ENCODE data around the gene PSG1. TPM values are rescaled to one million over a fixed set of nuclear protein-coding genes. Genes with fewer than 3 reads are reported as not detected.
"Not testable (repeated sequence)": the region's sequence is repeated elsewhere in the genome, so short reads cannot be mapped to it uniquely, and the experiment has no call there.

PSG1 gene
- total RNA-seq, 1 experiment from 2014 or later: not detected

- POLR2A ChIA-PET, H3K36me3 Mint-ChIP-seq, H3K27ac Mint-ChIP-seq, H3K4me1 Mint-ChIP-seq, ATAC-seq, CTCF ChIA-PET, H3K4me3 Mint-ChIP-seq: not testable (repeated sequence)
- Mint-ChIP-seq H3K27me3 (ENCODE audit: low read depth) (peaks cover 12% of the 10 kb centered on the region), H3K9me3 (peaks cover 10% of the 10 kb centered on the region)
- TF ChIP-seq CTCF (IDR thresholded peaks at IDR 0.05): peak; percentile 41; the same call in 1 of the 2 replicates
- peak; percentile 36 for DNase-seq (ENCODE audit: low spot score)
These were observed 1.8 kb upstream of the PSG1 start for GRCh38 chr19:42881279-42881678.

- H3K36me3 Mint-ChIP-seq; ATAC-seq; H3K4me3 Mint-ChIP-seq; POLR2A ChIA-PET; H3K27ac Mint-ChIP-seq; H3K9me3 Mint-ChIP-seq; H3K27me3 Mint-ChIP-seq (ENCODE audit: low read depth); CTCF ChIA-PET; H3K4me1 Mint-ChIP-seq; DNase-seq (ENCODE audit: low spot score): not testable (repeated sequence)
These were observed 1.1 kb upstream of the PSG1 start for GRCh38 chr19:42880621-42881020.

GRCh38 chr19:42876596-42876995 lies 2.9 kb downstream of the PSG1 start:
- ATAC-seq; H3K4me3 Mint-ChIP-seq; H3K36me3 Mint-ChIP-seq; POLR2A ChIA-PET; H3K4me1 Mint-ChIP-seq; CTCF ChIA-PET; DNase-seq (ENCODE audit: low spot score); H3K27me3 Mint-ChIP-seq (ENCODE audit: low read depth); H3K27ac Mint-ChIP-seq: not testable (repeated sequence)
- peaks cover 22% of the 10 kb centered on the region for H3K9me3 Mint-ChIP-seq

GRCh38 chr19:42875881-42876280 lies 3.6 kb downstream of the PSG1 start:
- H3K27ac Mint-ChIP-seq; ATAC-seq; CTCF ChIA-PET; POLR2A ChIA-PET; H3K36me3 Mint-ChIP-seq; H3K27me3 Mint-ChIP-seq (ENCODE audit: low read depth); DNase-seq (ENCODE audit: low spot score); H3K4me3 Mint-ChIP-seq; H3K4me1 Mint-ChIP-seq: not testable (repeated sequence)
- peaks cover 24% of the 10 kb centered on the region for H3K9me3 Mint-ChIP-seq

GRCh38 chr19:42874901-42875813 lies 4.4 kb downstream of the PSG1 start:
- H3K27me3 Mint-ChIP-seq (ENCODE audit: low read depth); POLR2A ChIA-PET; H3K36me3 Mint-ChIP-seq; H3K27ac Mint-ChIP-seq; DNase-seq (ENCODE audit: low spot score); H3K4me3 Mint-ChIP-seq; ATAC-seq; H3K4me1 Mint-ChIP-seq: not testable (repeated sequence)
- peaks cover 25% of the 10 kb centered on the region for H3K9me3 Mint-ChIP-seq
- CTCF ChIA-PET: interaction anchor here (2.0 kb wide), 1 partner anchor 10 kb away, joined by 11 read pairs; no protein-coding TSS in a partner anchor

GRCh38 chr19:42874136-42874535 lies 5.4 kb downstream of the PSG1 start:
- H3K4me3 Mint-ChIP-seq; H3K4me1 Mint-ChIP-seq; H3K27me3 Mint-ChIP-seq (ENCODE audit: low read depth); POLR2A ChIA-PET; H3K27ac Mint-ChIP-seq; ATAC-seq; DNase-seq (ENCODE audit: low spot score); H3K36me3 Mint-ChIP-seq: not testable (repeated sequence)
- CTCF ChIA-PET: interaction anchor here (2.0 kb wide), 1 partner anchor 11 kb away, joined by 11 read pairs; no protein-coding TSS in a partner anchor
- peaks cover 35% of the 10 kb centered on the region for H3K9me3 Mint-ChIP-seq

- Mint-ChIP-seq H3K36me3 (no peaks in the 10 kb centered on the region), H3K27me3 (ENCODE audit: low read depth) (peaks cover 7% of the 10 kb centered on the region), H3K4me3 (no peak overlapping the region), H3K4me1 (no peaks in the 10 kb centered on the region), H3K27ac (no peak overlapping the region), H3K9me3 (peaks cover 40% of the 10 kb centered on the region)
- no peak for ATAC-seq
- DNase-seq (ENCODE audit: low spot score): no peak
- ChIA-PET CTCF (no interaction called here), POLR2A (no interaction called here)
- TF ChIP-seq USF2 (CRISPR knock-in tag; IDR thresholded peaks at IDR 0.05) (no peak), NFE2L1 (CRISPR knock-in tag; IDR thresholded peaks at IDR 0.05) (no peak), GTF2I (CRISPR knock-in tag; conservative IDR thresholded peaks at IDR 0.05) (no peak)
These were observed 6.9 kb downstream of the PSG1 start for GRCh38 chr19:42872608-42873007.
